GM23338 (cell line): ENCODE measurements around the gene SARS1. TPM values are rescaled to one million over a fixed set of nuclear protein-coding genes. Genes with fewer than 3 reads are reported as not detected.

Experiments
- ATAC-seq: fragments of 200-7000 bp; cut with Tn5 transposase; 3 replicates; pipeline ENCODE4 v1.9.1; 2020
- DNase-seq: peaks from one replicate; pipeline ENCODE4 v3.0.0-alpha.2; 2015; ENCODE audit warnings: low spot score
- H2AFZ ChIP-seq: fragments of 200-600 bp; sonication (generic); 2 replicates; pipeline ENCODE4 v1.8.0; 2016; ENCODE audit warnings: antibody characterized with exemption, mild to moderate bottlenecking, moderate library complexity
- H3F3A ChIP-seq: fragments of 200-600 bp; sonication (generic); replicated peaks from 2 replicates; pipeline ENCODE4 v1.8.0; 2017; ENCODE audit warnings: antibody characterized with exemption, mixed run types, low read depth
- H3K27ac ChIP-seq: fragments of 200-600 bp; sonication (generic); 2 replicates; pipeline ENCODE4 v1.6.1; 2016; ENCODE audit warnings: low read depth
- H3K27me3 ChIP-seq: fragments of 200-600 bp; sonication (generic); 2 replicates; pipeline ENCODE4 v1.8.0; 2016; ENCODE audit warnings: mild to moderate bottlenecking, mixed run types, moderate library complexity; ENCODE audit not compliant: insufficient read depth
- H3K36me3 ChIP-seq: fragments of 200-600 bp; sonication (generic); 2 replicates; pipeline ENCODE4 v1.8.0; 2016; ENCODE audit warnings: mild to moderate bottlenecking; ENCODE audit not compliant: insufficient read depth
- H3K4me1 ChIP-seq: fragments of 200-600 bp; sonication (generic); 2 replicates; pipeline ENCODE4 v1.8.0; 2016; ENCODE audit warnings: mild to moderate bottlenecking, moderate library complexity; ENCODE audit not compliant: insufficient read depth
- H3K4me2 ChIP-seq: fragments of 200-600 bp; sonication (generic); 2 replicates; pipeline ENCODE4 v1.7.1; 2017; ENCODE audit warnings: mixed run types
- H3K4me3 ChIP-seq: fragments of 200-600 bp; sonication (generic); 2 replicates; pipeline ENCODE4 v1.6.1; 2016; ENCODE audit warnings: mixed run types
- H3K79me2 ChIP-seq: fragments of 200-600 bp; sonication (generic); replicated peaks from 2 replicates; pipeline ENCODE4 v1.8.0; 2017; ENCODE audit warnings: mild to moderate bottlenecking; ENCODE audit not compliant: insufficient read depth
- H3K9me2 ChIP-seq: fragments of 200-600 bp; sonication (generic); 2 replicates; pipeline ENCODE4 v1.8.0; 2017; ENCODE audit not compliant: insufficient read depth
- H4K20me1 ChIP-seq: fragments of 200-600 bp; sonication (generic); replicated peaks from 2 replicates; pipeline ENCODE4 v1.8.0; 2017; ENCODE audit warnings: mild to moderate bottlenecking; ENCODE audit not compliant: insufficient read depth
- H3K27ac Mint-ChIP-seq: 2 replicates; pipeline ENCODE4 v1.8.0; 2020; ENCODE audit warnings: inconsistent platforms, mild to moderate bottlenecking, moderate library complexity, mixed read lengths
- H3K27me3 Mint-ChIP-seq: 3 replicates; pipeline ENCODE4 v1.8.0; 2022; ENCODE audit warnings: low read depth, mild to moderate bottlenecking, moderate library complexity, mixed read lengths, inconsistent platforms; ENCODE audit not compliant: insufficient read depth, poor library complexity
- H3K36me3 Mint-ChIP-seq: 3 replicates; pipeline ENCODE4 v1.8.0; 2021; ENCODE audit warnings: low read depth, mild to moderate bottlenecking, inconsistent platforms, moderate library complexity, mixed read lengths
- H3K4me1 Mint-ChIP-seq: 3 replicates; pipeline ENCODE4 v1.8.0; 2020; ENCODE audit warnings: mild to moderate bottlenecking, inconsistent platforms, mixed read lengths
- H3K4me3 Mint-ChIP-seq: 3 replicates; pipeline ENCODE4 v1.8.0; 2021; ENCODE audit warnings: moderate library complexity, mild to moderate bottlenecking, inconsistent platforms, mixed read lengths
- H3K9me3 Mint-ChIP-seq: 3 replicates; pipeline ENCODE4 v1.8.0; 2020; ENCODE audit warnings: moderate library complexity, mild to moderate bottlenecking, inconsistent platforms, mixed read lengths
- CREB1 ChIP-seq: fragments of 250-450 bp; sonication (Bioruptor Pico); IDR thresholded peaks from 2 replicates; pipeline ENCODE4 v1.5.0; 2020; ENCODE audit warnings: low read depth, mild to moderate bottlenecking, moderate library complexity
- CTCF ChIP-seq, 2 experiments: fragments of 200-600 bp in 1 of 2; sonication (generic) in 1 of 2; conservative IDR thresholded peaks; 2 replicates each; pipeline versions ENCODE4 v1.5.1 to v1.6.1; 2016 to 2017; ENCODE audit warnings: antibody characterized with exemption in 2 of 2, low read depth in 2 of 2, mild to moderate bottlenecking in 2 of 2, moderate library complexity in 1 of 2
- ETS1 ChIP-seq: IDR thresholded peaks from 2 replicates; pipeline ENCODE4 v1.6.1; 2016; ENCODE audit warnings: antibody characterized with exemption
- EZH2 ChIP-seq: fragments of 200-600 bp; sonication (generic); IDR thresholded peaks from one replicate; pipeline ENCODE4 v1.8.0; 2017; ENCODE audit warnings: antibody characterized with exemption, mild to moderate bottlenecking, low read depth; ENCODE audit not compliant: unreplicated experiment
- EZH2phosphoT487 ChIP-seq: fragments of 200-600 bp; sonication (generic); IDR thresholded peaks from one replicate; pipeline ENCODE4 v1.8.1; 2018; ENCODE audit warnings: antibody characterized with exemption; ENCODE audit not compliant: unreplicated experiment
- JUNB ChIP-seq: IDR thresholded peaks from one replicate; pipeline ENCODE4 v1.6.1; 2016; ENCODE audit warnings: antibody characterized with exemption; ENCODE audit not compliant: unreplicated experiment
- NANOG ChIP-seq: IDR thresholded peaks from 2 replicates; pipeline ENCODE4 v1.6.1; 2016; ENCODE audit warnings: antibody characterized with exemption, borderline replicate concordance
- POLR2AphosphoS5 ChIP-seq: IDR thresholded peaks from 2 replicates; pipeline ENCODE4 v1.6.1; 2016; ENCODE audit warnings: antibody characterized with exemption, low read depth
- REST ChIP-seq: IDR thresholded peaks from one replicate; pipeline ENCODE4 v1.6.1; 2018; ENCODE audit warnings: antibody characterized with exemption; ENCODE audit not compliant: unreplicated experiment
- STAT1 ChIP-seq: IDR thresholded peaks from one replicate; pipeline ENCODE4 v1.6.1; 2016; ENCODE audit warnings: antibody characterized with exemption; ENCODE audit not compliant: unreplicated experiment
- ZNF114 ChIP-seq: fragments of 250-450 bp; sonication (Bioruptor Pico); IDR thresholded peaks from 2 replicates; pipeline ENCODE4 v1.5.0; 2020; ENCODE audit warnings: mild to moderate bottlenecking, moderate library complexity
- ZNF331 ChIP-seq: fragments of 250-450 bp; sonication (Bioruptor Pico); IDR thresholded peaks from 2 replicates; pipeline ENCODE4 v1.5.0; 2020; ENCODE audit warnings: low read depth, mild to moderate bottlenecking, moderate library complexity
- ZNF462 ChIP-seq: fragments of 250-450 bp; sonication (Bioruptor Pico); IDR thresholded peaks from 2 replicates; pipeline ENCODE4 v1.5.0; 2020; ENCODE audit warnings: mild to moderate bottlenecking, moderate library complexity
- polyA plus RNA-seq: library from polyadenylated mRNA; unstranded; fragments of >200 nt; fragmentation: Nextera tagmentation; extraction: Ambion mirVana; gene quantifications from 2 replicates; pipeline ENCODE4 v1.2.1, GENCODE V29; 2016
- total RNA-seq: library from RNA; depleted of rRNA; stranded (reverse); fragments of >200 nt; shearing (Covaris generic); gene quantifications from 2 replicates; pipeline ENCODE4 v1.2.3, GENCODE V29; 2014

The SARS1 gene
- total and polyA plus RNA-seq, 2 experiments from 2014 or later = 141 to 166 TPM

- peaks cover 21% of the 10 kb centered on the region for H3K27me3 Mint-ChIP-seq
- ATAC-seq (no peak), DNase-seq (no peak)
- no peak overlapping the region for H3K4me3 Mint-ChIP-seq
- Histone ChIP-seq H3F3A (no peaks in the 10 kb centered on the region), H3K79me2 (no peaks in the 10 kb centered on the region; the same call in 1 of the 2 replicates), H3K4me3 (no peak overlapping the region), H3K36me3 (no peaks in the 10 kb centered on the region), H2AFZ (no peak overlapping the region; the same call in 1 of the 2 replicates), H3K4me1 (peaks cover 13% of the 10 kb centered on the region; the same call in 1 of the 2 replicates), H3K27me3 (peaks cover 12% of the 10 kb centered on the region), H3K9me2 (no peaks in the 10 kb centered on the region), H4K20me1 (no peaks in the 10 kb centered on the region), H3K27ac (no peak overlapping the region), H3K4me2 (no peak overlapping the region)
- peaks cover 17% of the 10 kb centered on the region for H3K9me3 Mint-ChIP-seq
- H3K27ac Mint-ChIP-seq = no peak overlapping the region
- no peak for TF ChIP-seq ETS1
- TF ChIP-seq REST = no peak
- no peak for TF ChIP-seq CTCF (conservative IDR thresholded peaks at IDR 0.05; ENCODE audit: low read depth in 2 of 2)
- no peak for TF ChIP-seq ZNF331 (CRISPR knock-in tag)
- TF ChIP-seq ZNF462 (CRISPR knock-in tag) = no peak
- TF ChIP-seq EZH2 = no peak
- no peak for TF ChIP-seq ZNF114
- TF ChIP-seq JUNB = no peak
- TF ChIP-seq NANOG = no peak
- no peak for TF ChIP-seq EZH2phosphoT487
- TF ChIP-seq POLR2AphosphoS5 = no peak
- no peak for TF ChIP-seq STAT1
- TF ChIP-seq CREB1 = no peak
- peaks cover 8% of the 10 kb centered on the region for H3K4me1 Mint-ChIP-seq
- peaks cover 23% of the 10 kb centered on the region for H3K36me3 Mint-ChIP-seq
Measured at GRCh38 chr1:109247401-109248365, 34.0 kb downstream of the SARS1 start.
